ENCODE results near the gene ITPRIPL2.

The ITPRIPL2 gene

DNA sequence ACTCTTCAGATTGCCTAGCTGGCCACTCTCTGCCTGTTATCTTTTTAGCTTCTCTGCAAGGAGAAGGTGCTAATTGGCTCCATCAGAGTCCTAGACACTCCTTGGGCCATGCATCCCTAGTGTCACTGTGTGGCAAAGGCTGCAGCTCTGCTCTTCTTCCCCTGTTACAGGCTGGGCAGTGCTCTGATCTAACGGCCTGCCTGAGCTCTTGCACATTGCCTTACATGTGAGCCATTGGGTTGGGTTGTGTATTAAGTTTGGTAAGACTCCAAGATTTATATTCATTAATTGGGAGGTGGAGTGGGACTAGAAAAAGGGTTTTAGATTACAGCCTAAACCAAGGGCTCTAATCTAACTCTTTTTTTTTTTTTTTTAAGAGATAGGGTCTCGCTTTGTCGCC is 31.2 kb downstream of the ITPRIPL2 start:
- no peak for DNase-seq

DNA sequence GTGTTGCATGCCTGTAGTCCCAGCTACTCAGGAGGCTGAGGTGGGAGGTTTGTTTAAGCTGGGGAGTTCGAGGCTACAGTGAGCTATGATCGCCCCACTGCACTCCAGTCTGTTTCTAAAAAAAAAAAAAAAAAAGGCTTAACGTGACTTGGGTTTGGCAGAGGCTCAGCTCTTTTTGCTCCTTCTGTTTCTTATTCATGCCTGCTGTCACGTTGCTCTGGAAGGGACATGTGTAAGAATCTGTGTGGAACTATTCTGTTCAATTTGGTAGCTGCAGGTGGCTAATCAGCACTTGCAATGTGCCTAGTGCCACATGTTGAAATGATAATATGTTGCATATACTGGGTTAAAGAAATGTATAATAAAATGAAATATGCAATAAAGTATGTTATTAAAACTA is 33.4 kb downstream of the ITPRIPL2 start:
- DNase-seq = no peak

DNA sequence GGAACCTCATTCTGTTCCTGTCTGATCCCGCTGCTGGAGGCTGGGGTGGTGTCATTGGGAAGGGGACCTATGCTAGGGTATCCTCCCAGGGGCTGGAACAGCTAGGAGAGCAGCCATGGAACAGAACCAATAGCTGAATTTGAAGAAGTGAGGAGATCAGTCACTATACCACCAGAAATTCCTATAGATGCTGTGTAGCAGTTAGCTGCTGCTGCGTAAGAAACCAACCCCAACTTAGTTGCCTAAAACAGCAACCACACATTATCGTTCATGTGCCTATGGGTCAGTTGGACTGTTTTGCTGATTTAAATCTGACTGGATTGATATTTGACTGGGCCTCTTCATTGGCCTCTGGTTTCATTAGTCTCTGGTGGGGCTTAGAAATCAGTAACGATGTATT is 33.9 kb downstream of the ITPRIPL2 start:
- DNase-seq = no peak

DNA sequence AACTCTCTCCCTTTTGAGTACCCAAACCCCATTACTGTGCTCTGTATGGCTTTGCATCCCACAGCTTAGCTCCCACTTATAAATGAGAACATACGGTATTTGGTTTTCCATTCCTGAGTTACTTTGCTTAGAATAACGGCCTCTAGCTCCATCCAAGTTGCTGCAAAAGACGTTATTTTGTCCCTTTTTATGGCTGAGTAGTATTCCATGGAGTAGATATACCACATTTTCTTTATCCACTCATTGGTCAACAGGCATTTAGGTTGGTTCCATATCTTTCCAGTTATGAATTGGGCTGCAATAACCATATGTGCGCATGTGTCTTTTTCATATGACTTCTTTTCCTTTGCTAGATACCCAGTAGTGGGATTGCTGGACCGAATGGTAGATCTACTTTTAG is 34.4 kb downstream of the ITPRIPL2 start:
- DNase-seq = no peak

DNA sequence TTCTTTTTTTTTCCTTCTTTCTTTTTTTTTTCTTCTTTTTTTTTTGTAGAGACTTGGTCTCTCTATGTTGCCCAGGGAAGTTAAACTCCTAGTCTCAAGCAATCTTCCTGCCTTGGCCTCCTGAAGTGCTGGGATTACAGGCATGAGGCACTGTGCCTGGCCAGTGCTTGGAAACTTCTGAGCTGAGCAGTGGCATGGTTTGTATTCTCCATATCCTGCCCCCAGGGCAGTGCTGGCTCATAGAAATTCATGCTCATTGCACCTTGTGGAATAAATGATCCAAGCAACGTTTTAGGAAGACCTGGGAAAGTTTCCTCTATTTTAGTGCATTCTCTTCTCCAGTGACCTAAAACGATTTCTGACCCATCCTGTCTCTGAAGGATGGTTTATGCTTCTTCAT is 37.5 kb downstream of the ITPRIPL2 start:
- no peak for DNase-seq

DNA sequence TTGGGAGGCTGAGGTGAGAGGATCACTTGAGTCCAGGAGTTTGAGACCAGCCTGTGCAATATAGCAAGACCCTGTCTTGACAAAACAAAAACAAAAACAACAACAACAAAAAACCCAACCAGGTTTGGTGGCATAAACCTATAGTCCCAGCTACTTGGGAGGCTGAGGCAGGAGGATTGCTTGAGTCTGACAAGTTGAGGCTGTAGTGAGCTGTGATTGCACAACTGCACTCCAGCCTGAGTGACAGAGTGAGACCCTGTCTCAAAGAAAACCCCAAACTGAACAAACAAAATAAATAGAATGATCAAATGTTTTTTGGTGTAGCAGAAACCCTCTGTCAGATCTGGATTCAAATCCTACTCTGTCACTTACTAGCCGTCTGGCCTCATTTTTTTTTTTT is 38.3 kb downstream of the ITPRIPL2 start:
- no peak for DNase-seq

DNA sequence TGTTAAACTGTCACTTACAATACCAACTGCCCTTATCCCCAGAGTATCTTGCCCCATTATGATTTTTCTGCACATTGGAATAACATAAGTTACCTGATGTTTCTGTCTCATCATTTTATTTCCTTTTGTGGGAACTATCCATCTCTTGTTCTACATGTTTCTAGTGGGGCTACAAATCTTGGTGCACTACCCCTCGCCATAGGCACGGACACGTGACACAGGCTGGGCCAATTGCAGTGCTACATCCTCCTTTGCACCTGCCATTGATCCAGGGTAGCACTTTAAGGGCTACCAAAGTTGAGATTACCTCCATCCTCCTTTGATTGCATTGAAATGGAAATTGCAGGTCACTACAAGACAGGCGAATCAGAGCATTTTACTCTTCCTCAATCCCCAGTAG is 40.1 kb downstream of the ITPRIPL2 start:
- DNase-seq = peak; percentile 25

DNA sequence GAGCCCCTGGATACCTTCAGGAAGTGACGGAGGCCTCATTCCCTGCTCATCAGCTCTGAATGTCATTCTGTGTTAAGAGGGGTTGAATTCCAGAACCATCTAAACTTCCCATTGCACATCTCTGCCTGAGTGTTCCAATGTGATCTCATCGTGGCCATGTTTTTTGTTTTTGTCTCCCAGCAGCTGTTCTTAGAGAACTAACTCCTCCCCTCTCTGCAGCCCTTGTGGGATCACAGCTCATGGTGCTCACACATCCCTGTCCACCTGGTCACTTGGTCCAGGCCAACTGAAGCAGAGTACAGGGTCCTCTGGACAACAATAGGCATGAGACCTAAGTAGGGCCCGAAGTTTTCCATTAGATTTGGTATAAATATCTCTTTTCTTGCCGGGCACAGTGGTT is 48.3 kb downstream of the ITPRIPL2 start:
- DNase-seq = no peak

DNA sequence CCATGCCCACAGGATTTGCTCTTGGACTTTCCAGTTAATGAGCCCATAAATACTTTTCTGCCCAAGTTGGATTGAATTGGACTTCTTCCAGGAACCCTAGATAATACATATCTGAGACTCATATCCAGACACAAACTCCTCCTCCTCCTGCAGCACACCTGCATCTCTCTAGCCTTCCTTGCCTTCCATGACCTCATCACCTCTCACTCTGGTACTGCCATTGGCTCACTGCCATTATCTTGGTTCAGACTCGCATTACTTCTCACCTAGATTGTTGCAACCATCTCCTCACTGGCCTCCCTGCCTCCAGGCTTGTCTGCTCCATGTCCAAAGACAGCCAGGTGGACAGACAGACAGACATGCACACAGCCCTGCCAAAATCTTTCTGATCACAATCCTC is 49.5 kb downstream of the ITPRIPL2 start:
- DNase-seq = no peak

DNA sequence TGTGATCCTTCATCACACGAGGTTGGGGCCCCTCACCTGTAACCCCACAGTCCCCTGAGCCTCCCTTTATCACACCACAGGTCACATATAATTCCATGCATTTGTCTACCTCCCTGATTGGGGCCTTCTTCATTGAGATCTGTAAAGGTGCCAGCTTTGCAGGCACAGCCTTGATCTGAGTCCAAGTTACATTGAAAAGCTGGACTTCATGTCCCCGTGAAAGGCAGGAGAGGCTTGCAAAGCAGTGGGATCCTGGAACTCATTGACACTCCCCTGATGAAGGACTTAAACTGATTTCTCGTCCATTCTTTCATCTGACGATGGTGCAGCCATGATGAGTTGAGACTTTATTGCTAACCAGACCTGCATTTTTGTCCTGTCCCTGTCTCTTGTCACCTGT is 50.5 kb downstream of the ITPRIPL2 start:
- no peak for DNase-seq

DNA sequence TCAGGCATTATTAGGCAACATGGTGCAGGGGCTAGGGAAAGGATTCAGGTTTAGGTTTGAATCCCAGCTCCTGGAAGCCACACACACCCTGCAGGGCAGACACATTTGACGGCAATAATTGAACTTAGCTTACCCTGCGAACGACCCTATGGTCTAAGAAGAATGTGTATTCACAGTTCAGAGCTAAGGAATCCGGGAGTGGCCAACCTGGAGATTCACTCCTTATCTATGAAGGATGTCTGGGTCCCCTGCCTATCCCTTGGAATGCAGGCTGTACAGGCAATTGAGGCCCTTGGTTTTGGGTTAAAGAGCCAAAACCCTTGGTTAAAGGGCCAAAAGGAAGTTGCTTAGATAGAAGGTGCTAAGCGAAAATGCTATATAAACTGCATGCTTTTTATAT is 51.3 kb downstream of the ITPRIPL2 start:
- DNase-seq = no peak

DNA sequence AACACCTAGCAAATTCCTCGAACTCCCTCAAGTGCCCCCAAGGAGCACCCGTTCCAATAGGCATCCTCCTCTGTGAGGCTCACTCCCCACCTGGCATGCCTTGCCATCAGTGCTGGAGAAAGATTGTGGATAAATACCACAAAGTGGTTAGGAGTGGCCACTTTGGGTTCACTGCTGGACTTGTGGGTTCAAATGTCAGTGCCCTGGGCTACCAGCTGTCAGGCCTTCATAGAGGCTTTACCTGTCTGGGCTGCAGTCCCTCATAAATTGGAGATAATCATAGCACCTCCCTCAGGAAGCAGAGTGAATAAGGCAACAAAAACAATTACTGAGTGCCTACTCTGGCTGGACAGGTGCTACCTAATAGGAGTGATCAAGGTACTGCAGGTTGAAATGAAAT is 52.7 kb downstream of the ITPRIPL2 start:
- DNase-seq = no peak

DNA sequence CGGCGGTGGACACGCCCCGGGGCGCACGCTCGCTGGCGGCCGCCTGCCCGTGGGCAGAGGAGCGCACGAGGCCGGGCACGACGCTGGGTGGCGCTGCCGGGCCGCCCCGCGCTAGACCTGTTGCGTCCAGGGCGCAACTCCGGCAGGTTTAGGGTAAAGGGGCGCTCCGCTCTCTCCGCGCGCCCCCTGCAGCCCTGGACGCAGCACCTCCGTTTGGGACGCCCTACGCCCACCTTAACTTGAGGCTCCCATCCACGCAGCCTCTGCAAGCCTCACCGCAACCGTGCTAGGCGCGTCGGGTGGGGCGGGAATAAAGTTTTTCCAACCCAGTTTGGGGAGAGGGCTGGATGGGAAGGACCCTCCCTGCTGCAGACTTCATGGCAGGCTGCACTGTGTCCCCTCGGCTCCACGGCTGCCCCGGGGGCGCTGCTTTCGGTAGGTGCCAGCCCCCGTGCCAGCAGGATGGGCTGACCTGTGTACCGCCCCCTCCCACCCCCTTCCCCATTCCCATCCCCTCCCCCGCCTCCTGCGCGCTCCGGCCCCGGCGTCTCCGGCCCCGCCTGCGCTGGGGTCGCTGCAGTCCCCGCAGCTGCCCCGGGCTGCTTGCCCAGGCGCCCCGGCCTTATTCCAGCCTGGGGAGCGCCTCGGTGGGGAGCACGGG is 54.1 kb downstream of the ITPRIPL2 start, which contains the start of gene SYT17:
SYT17 (plus strand) TSS at position 531 of the 661 bp plus-strand sequence. CDS start 407 bp downstream, outside the sequence.
- peak; percentile 74 for DNase-seq

DNA sequence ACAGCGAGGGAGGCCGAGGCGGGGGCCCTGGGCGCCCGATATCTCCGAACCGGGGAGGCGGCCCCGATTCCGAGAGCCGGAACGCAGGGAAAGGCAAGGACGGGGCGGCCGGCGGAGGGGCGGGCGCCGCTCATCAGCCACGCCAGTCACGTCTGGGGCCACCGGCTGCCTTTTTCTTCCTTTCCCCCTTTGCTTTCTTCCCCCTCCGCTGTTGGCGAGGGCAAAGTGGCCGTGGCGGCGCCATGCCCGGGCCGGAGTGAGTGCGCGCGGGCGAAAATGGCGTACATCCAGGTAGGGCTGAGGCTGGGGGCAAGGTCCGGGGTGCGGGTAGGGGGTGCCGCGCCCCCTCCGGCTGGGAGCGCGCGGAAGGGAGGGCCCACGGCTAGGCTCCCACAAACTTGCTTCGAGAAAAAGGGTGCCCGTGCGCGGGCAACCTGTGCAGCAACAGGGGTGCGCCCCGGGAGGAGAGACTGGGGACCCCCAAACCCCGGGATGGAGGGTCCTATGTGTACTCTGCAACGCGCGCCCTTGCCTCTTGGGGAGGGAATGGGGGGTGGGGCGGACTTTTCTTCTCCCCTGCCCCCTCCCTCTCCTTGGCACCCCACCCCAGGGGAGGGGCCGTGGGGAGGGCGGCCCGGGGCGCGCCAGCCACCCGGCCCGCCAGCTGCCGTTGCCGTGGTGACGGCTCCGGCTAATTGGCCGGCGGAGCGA is 54.8 kb downstream of the ITPRIPL2 start:
- no peak for DNase-seq

DNA sequence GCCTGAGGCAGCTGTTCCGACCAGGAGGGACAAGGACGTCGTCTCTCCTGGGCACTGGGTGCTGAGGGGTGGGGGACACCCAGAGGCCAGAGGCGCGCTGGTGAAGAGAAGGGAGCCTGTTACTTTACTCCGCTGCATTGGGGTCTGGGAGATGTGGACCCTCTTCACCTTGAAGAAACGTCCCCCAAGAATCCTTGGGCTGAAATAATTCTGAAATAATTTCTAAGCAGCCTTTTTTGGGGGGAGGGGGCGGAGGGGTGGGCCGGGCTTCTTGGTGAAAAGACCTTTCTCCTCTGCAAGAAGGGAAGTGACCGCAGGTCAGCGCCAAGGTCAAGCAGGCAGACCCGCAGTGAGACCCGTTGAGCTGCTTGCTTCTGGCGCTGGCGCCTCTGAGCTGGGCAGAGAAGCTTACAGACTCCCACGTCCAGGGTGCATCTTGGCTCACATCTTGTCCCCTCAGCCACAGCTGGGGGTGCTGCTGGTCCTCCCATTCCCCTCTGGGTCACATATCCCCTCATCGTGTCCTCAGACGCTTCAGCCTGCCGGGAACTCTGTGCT is 55.4 kb downstream of the ITPRIPL2 start:
- no peak for DNase-seq

DNA sequence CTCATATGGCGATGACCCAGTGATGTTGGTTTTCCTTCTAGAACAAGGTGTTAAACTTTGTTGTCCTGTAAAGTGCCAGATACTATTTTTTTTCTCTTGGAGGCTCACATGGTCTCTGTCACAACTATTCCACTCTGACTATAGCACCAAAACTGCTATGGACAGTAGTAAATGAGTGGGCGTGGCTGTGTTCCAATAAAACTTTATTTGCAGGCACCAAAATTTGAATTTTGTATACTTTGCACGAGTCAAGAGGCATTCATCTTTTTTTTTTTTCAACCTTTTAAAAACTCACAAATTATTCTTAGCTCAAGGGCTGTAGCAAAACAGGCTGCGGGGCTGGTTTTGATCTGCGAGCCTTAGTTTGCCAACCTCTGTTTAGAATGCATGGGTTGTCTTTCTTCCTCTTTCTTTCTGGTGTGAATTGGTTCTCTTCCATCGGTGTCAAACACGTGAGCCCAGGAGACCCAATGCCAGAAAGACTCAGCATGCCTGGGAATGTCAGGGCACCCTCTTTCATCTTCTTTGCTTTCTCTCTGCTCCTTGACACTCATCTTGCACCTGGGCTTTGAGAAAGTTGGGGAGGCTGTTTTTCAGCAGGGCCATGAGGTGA is 56.4 kb downstream of the ITPRIPL2 start:
- no peak for DNase-seq

All from activated CD4-positive, alpha-beta T cell treated with anti-CD3 and anti-CD28 coated beads for 48 hours (primary cell).